HG03520 (cell line): ENCODE measurements around the gene RBL1.
"Not testable (repeated sequence)": the region's sequence is repeated elsewhere in the genome, so short reads cannot be mapped to it uniquely, and the experiment has no call there.

ENCODE experiments used
- ATAC-seq: cut with Tn5 transposase; IDR thresholded peaks from one replicate; pipeline ENCODE4 v1.9.1; 2021; ENCODE audit warnings: mild to moderate bottlenecking, moderate library complexity; ENCODE audit not compliant: unreplicated experiment

Gene RBL1

GRCh38 chr20:37000171-37000570 lies 95.6 kb downstream of the RBL1 start:
- ATAC-seq, result not testable (repeated sequence)

- ATAC-seq, result no peak
Observed at GRCh38 chr20:36998652-36999051, 97.1 kb downstream of the RBL1 start.

GRCh38 chr20:36997121-36997520 lies 98.7 kb downstream of the RBL1 start:
- no peak for ATAC-seq

DNA sequence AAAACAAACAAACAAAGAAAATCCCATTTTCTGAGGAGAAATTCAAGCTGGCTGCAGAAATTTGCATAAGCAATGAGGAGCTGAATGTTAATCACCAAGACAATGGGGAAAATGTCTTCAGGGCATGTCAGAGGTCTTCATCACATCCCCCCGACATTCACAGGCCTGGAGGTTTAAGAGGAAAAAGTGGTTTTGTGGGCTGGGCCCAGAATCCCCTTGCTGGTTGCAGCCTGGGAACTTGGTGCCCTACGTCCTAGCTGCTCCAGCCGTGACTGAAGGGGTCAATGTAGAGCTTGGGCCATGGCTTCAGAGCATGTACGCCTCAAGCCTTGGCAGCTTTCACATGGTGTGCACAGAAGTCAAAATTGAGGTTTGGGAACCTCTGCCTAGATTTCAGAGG lies 101.6 kb downstream of the RBL1 start:
- not testable (repeated sequence) for ATAC-seq

- ATAC-seq, result no peak
Observed at GRCh38 chr20:36992802-36993334, 102.9 kb downstream of the RBL1 start.

- ATAC-seq, result no peak
Observed at GRCh38 chr20:36991703-36992102, 104.1 kb downstream of the RBL1 start.

GRCh38 chr20:36989797-36990196 lies 106.0 kb downstream of the RBL1 start:
- no peak for ATAC-seq

- no peak for ATAC-seq
Observed at GRCh38 chr20:36988494-36988966, 107.3 kb downstream of the RBL1 start.

DNA sequence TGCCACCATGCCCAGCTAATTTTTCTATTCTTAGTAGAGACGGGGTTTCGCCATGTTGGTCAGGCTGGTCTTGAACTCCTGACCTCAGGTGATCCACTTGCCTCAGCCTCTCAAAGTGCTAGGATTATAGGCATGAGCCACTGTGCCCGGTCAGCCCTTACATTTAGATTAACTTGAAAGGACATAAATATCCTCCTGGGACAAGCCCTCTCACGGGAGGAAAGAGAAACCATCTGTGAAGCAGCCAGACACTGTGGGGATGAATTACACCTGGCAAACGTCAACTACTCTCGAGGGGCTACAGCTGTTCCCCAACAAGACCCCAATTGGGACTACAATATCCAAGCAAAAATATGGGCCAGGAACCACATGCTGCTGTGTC lies 111.5 kb downstream of the RBL1 start:
- no peak for ATAC-seq

DNA sequence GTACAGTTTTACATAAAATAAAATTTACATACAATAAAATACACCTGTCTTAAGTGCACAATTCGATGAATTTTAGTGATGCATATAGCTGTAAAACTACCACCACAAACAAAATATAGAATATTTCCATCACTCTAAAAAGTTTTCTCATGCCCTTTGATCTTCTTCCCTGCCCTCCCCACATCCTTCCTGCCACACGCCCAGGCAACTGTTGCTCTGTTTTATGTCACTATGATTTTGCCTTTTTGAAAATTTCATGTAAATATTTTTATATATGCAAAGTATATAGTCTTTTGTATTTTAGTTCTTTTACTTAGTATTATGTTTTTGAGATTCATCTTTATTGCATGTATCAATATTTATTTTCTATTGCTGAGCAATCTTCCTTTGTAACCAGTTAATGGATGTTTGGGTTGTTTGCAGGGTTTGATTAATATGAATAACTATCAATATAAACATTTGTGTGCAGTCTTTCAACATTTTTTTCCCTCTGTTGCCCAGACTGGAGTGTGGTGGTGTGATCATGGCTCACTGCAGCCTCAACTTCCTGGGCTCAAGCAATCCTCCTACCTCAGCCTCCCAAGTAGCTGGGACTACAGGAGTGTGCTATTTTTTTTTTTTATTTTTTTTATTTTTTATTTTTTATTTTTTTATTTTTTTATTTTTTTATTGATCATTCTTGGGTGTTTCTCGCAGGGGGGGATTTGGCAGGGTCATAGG lies 120.5 kb downstream of the RBL1 start:
- no peak for ATAC-seq

GRCh38 chr20:36974660-36975059 lies 121.1 kb downstream of the RBL1 start:
- no peak for ATAC-seq

GRCh38 chr20:36971103-36971502 lies 124.7 kb downstream of the RBL1 start:
- no peak for ATAC-seq

DNA sequence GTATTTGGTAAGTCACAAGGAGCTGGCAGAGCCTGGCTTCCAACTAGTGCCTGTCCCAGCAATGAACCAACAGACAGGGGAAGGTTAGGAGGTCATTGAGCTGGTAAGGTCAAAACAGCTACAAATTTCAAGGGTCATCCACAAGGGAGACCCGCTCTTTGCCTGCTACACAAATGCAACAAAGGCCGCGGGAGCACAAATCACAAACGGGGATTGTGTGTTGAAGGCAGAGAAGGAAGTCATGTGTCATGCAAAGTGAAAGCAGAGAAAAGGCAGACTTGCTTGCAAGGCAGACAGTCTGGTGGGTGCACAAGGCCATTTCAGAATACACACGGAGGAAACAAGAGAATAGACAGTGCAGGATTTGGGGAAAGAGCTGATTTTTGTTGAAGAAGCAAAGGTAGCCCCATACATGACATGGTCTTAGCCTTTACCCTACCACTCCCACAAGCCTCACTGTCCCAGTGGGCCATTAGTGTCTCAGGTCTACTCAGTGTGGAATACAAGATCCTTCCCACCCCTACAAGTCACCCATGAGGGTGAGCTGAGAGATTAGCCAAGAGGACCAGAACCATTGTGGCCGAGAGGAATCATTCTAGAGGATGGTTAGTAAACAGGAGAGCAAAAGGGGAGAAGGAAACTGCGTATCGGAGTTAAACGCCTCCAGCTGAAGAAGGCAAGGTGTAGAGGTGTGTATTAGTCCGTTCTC lies 126.2 kb downstream of the RBL1 start:
- ATAC-seq, result no peak

- no peak for ATAC-seq
Observed at GRCh38 chr20:36969051-36969450, 126.7 kb downstream of the RBL1 start.

- ATAC-seq, result no peak
Observed at GRCh38 chr20:36967636-36968035, 128.2 kb downstream of the RBL1 start.

DNA sequence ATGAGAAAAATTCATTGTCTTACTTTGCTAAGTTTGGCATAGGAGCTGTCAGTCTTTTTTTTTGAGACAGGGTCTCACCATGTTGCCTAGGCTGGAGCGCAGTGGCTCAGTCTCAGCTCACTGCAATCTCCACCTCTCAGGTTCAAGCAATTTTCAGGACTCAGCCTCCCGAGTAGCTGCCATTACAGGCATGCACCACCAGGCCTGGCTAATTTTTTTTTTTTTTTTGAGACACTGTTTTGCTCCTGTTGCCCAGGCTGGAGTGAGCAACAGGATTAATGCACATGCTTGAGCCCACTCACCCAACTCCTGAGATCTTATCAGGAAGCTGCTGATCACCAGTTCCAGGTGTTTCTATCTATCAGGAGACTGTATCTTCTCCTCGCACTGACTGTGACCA lies 128.8 kb downstream of the RBL1 start:
- ATAC-seq, result not testable (repeated sequence)

DNA sequence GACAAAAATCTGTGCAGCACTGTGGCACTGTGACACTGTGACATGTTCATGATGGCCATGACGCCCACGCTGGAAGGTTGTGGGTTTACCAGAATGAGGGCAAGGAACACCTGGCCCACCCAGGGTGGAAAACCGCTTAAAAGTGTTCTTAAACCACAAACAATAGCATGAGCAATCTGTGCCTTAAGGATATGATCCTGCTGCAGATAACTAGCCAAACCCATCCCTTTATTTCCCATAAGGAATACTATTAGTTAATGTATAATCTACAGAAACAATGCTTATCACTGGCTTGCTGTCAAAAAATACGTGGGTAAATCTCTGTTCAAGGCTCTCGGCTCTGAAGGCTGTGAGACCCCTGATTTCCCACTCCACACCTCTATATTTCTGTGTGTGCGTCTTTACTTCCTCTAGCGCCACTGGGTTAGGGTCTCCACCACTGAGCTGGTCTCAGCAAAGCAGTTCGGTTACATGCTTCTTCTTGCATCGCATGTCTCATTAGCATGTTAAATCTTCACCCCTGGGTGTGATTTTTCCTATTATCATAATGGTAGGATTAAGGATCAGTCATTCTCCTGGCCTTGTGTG lies 133.3 kb downstream of the RBL1 start:
- ATAC-seq, result not testable (repeated sequence)

GRCh38 chr20:36959242-36959641 lies 136.6 kb downstream of the RBL1 start:
- ATAC-seq, result no peak

GRCh38 chr20:36957875-36958667 lies 137.7 kb downstream of the RBL1 start:
- ATAC-seq, result no peak

GRCh38 chr20:36956674-36957073 lies 139.1 kb downstream of the RBL1 start:
- no peak for ATAC-seq

- ATAC-seq, result no peak
Observed at GRCh38 chr20:36956016-36956415, 139.8 kb downstream of the RBL1 start.
